IMR-90 (cell line): Measurements from ENCODE around the gene HSPA12A. TPM values are rescaled to one million over a fixed set of nuclear protein-coding genes. Genes with fewer than 3 reads are reported as not detected.

Source experiments
- ATAC-seq: fragments of 200-7000 bp; cut with Tn5 transposase; 2 replicates; pipeline ENCODE4 v1.9.1; 2020; ENCODE audit warnings: low read depth, mild to moderate bottlenecking, moderate library complexity
- BruUV-seq: library from RNA; stranded (reverse); fragments of 400-500 nt; replicated peaks from 2 replicates; lab custom pipeline; 2021; lab: Mats Ljungman, UMichigan
- CTCF ChIA-PET: fragments of 300-600 bp; formaldehyde crosslinking; extraction: SDS; loops from one replicate; lab custom pipeline; 2021; ENCODE audit warnings: antibody characterized with exemption; lab: Yijun Ruan, JAX
- POLR2A ChIA-PET: fragments of 300-600 bp; sonication (Branson Sonifier 250); formaldehyde crosslinking; loops from one replicate; lab custom pipeline; 2022; ENCODE audit warnings: antibody characterized with exemption; ENCODE audit not compliant: unreplicated experiment; lab: Charles Lee
- DNase-seq: peaks from one replicate; pipeline ENCODE4 v3.0.0; 2013
- H2AFZ ChIP-seq: replicated peaks from 2 replicates; pipeline ENCODE3; 2013; ENCODE audit warnings: low read length, mild to moderate bottlenecking; ENCODE audit not compliant: poor library complexity
- H2AK5ac ChIP-seq: 2 replicates; pipeline ENCODE4 v1.6.1; 2013; ENCODE audit warnings: low read depth, low read length, inconsistent platforms
- H2AK9ac ChIP-seq: replicated peaks from 2 replicates; pipeline ENCODE3; 2013; ENCODE audit warnings: mild to moderate bottlenecking, low read depth, low read length, moderate library complexity; ENCODE audit not compliant: poor library complexity
- H2BK120ac ChIP-seq: 2 replicates; pipeline ENCODE4 v1.6.1; 2013; ENCODE audit warnings: low read depth, low read length, inconsistent platforms
- H2BK15ac ChIP-seq: 3 replicates; pipeline ENCODE4 v1.6.1; 2013; ENCODE audit warnings: low read depth, low read length, inconsistent platforms
- H2BK20ac ChIP-seq: 2 replicates; pipeline ENCODE4 v1.6.1; 2013; ENCODE audit warnings: low read depth, mild to moderate bottlenecking, inconsistent platforms, low read length, moderate library complexity
- H2BK5ac ChIP-seq: 2 replicates; pipeline ENCODE4 v1.6.1; 2013; ENCODE audit warnings: mild to moderate bottlenecking, low read depth, low read length, inconsistent platforms; ENCODE audit not compliant: poor library complexity, severe bottlenecking
- H3K14ac ChIP-seq: replicated peaks from 2 replicates; pipeline ENCODE4 v1.6.1; 2013; ENCODE audit warnings: low read depth, low read length, inconsistent platforms
- H3K18ac ChIP-seq: 2 replicates; pipeline ENCODE4 v1.6.1; 2013; ENCODE audit warnings: low read depth, low read length, control low read depth
- H3K23ac ChIP-seq: 2 replicates; pipeline ENCODE4 v1.6.1; 2013; ENCODE audit warnings: low read depth, low read length, inconsistent platforms
- H3K27ac ChIP-seq: 2 replicates; pipeline ENCODE4 v1.5.1; 2013; ENCODE audit warnings: mild to moderate bottlenecking, control low read depth, low read length; ENCODE audit not compliant: insufficient read depth
- H3K27me3 ChIP-seq: 2 replicates; pipeline ENCODE4 v1.6.1; 2013; ENCODE audit warnings: low read length; ENCODE audit not compliant: control insufficient read depth, insufficient read depth
- H3K36me3 ChIP-seq: 2 replicates; pipeline ENCODE4 v1.6.1; 2013; ENCODE audit warnings: low read length, mixed read lengths; ENCODE audit not compliant: control insufficient read depth, insufficient read depth
- H3K4ac ChIP-seq: 2 replicates; pipeline ENCODE4 v1.6.1; 2013; ENCODE audit warnings: low read depth, low read length, inconsistent platforms
- H3K4me1 ChIP-seq: 2 replicates; pipeline ENCODE4 v1.6.1; 2013; ENCODE audit warnings: low read length, mixed read lengths; ENCODE audit not compliant: control insufficient read depth, insufficient read depth
- H3K4me2 ChIP-seq: 2 replicates; pipeline ENCODE4 v1.6.1; 2013; ENCODE audit warnings: low read depth, mild to moderate bottlenecking, control low read depth, low read length, moderate library complexity
- H3K4me3 ChIP-seq: 2 replicates; pipeline ENCODE4 v1.5.1; 2013; ENCODE audit warnings: low read depth, mild to moderate bottlenecking, control low read depth, low read length, moderate library complexity; ENCODE audit not compliant: insufficient read depth
- H3K56ac ChIP-seq: 2 replicates; pipeline ENCODE4 v1.6.1; 2013; ENCODE audit warnings: low read length, inconsistent platforms; ENCODE audit not compliant: insufficient read depth; ENCODE audit errors: extremely low read depth
- H3K79me1 ChIP-seq, 2 experiments: 2 replicates each; pipeline ENCODE4 v1.6.1; 2013; ENCODE audit warnings: low read length in 2 of 2, inconsistent platforms in 1 of 2, low read depth in 1 of 2
- H3K9ac ChIP-seq: 2 replicates; pipeline ENCODE4 v1.6.1; 2013; ENCODE audit warnings: low read depth, low read length, control low read depth
- H3K9me1 ChIP-seq: 2 replicates; pipeline ENCODE4 v1.6.1; 2013; ENCODE audit warnings: low read length, inconsistent platforms; ENCODE audit not compliant: insufficient read depth
- H3K9me3 ChIP-seq: 2 replicates; pipeline ENCODE4 v1.6.1; 2013; ENCODE audit warnings: low read length; ENCODE audit not compliant: control insufficient read depth, insufficient read depth
- H4K20me1 ChIP-seq: 2 replicates; pipeline ENCODE4 v1.6.1; 2013; ENCODE audit warnings: low read length, inconsistent platforms; ENCODE audit not compliant: insufficient read depth
- H4K5ac ChIP-seq: 2 replicates; pipeline ENCODE4 v1.6.1; 2013; ENCODE audit warnings: mild to moderate bottlenecking, low read depth, low read length, control low read depth
- H4K8ac ChIP-seq, 2 experiments: 2 replicates each; pipeline ENCODE4 v1.6.1; 2013; ENCODE audit warnings: low read depth in 2 of 2, low read length in 2 of 2, control low read depth in 1 of 2, inconsistent platforms in 1 of 2
- H4K91ac ChIP-seq: 2 replicates; pipeline ENCODE4 v1.6.1; 2013; ENCODE audit warnings: low read depth, low read length, inconsistent platforms; ENCODE audit not compliant: insufficient read depth
- CEBPB ChIP-seq: IDR thresholded peaks from 2 replicates; pipeline ENCODE4 v1.6.1; 2012; ENCODE audit warnings: low read depth, low read length, improper control_type of control experiment
- CHD1 ChIP-seq: IDR thresholded peaks from 2 replicates; pipeline ENCODE4 v1.6.1; 2012; ENCODE audit warnings: low read depth, low read length, improper control_type of control experiment
- ELK1 ChIP-seq: fragments of 150-350 bp; IDR thresholded peaks from 2 replicates; pipeline ENCODE4 v1.6.1; 2016; ENCODE audit warnings: low read depth, mild to moderate bottlenecking, low read length, moderate library complexity, borderline replicate concordance
- FOS ChIP-seq: fragments of 150-350 bp; IDR thresholded peaks from 2 replicates; pipeline ENCODE4 v1.6.1; 2016; ENCODE audit warnings: low read depth, low read length
- MAFK ChIP-seq: IDR thresholded peaks from 2 replicates; pipeline ENCODE4 v1.6.1; 2012; ENCODE audit warnings: low read depth, low read length, improper control_type of control experiment
- MAZ ChIP-seq: IDR thresholded peaks from 2 replicates; pipeline ENCODE4 v1.6.1; 2012; ENCODE audit warnings: low read depth, mild to moderate bottlenecking, low read length, improper control_type of control experiment, moderate library complexity, borderline replicate concordance
- NFE2L2 ChIP-seq: fragments of 150-350 bp; IDR thresholded peaks from 2 replicates; pipeline ENCODE4 v1.6.1; 2016; ENCODE audit warnings: low read depth, mild to moderate bottlenecking, low read length
- RAD21 ChIP-seq: IDR thresholded peaks from 2 replicates; pipeline ENCODE4 v1.6.1; 2012; ENCODE audit warnings: low read length, improper control_type of control experiment
- USF2 ChIP-seq: fragments of 150-350 bp; IDR thresholded peaks from 2 replicates; pipeline ENCODE4 v1.6.1; 2017; ENCODE audit warnings: mild to moderate bottlenecking, antibody characterized with exemption, low read length, low read depth
- WGBS, 2 experiments: methylation state at CpG; one replicate each; pipeline versions ENCODE4 v1.1.5 to v1.1.7; 2013; ENCODE audit warnings: missing lambda C conversion rate in 2 of 2; ENCODE audit not compliant: insufficient read length in 1 of 2; ENCODE audit errors: extremely low coverage in 2 of 2; 5-methylcytosine and 5-hydroxymethylcytosine counted together
- dilution Hi-C: fragments of 300-500 bp; cut with HindIII; formaldehyde crosslinking; loops from one replicate; pipeline ENCODE4 v1.14.3; 2018; ENCODE audit warnings: low sequenced_read_pairs; ENCODE audit not compliant: unreplicated experiment
- in situ Hi-C: fragments of 300-500 bp; cut with MboI; formaldehyde crosslinking; loops from 3 replicates; pipeline ENCODE4 v1.14.3; 2019; ENCODE audit warnings: low sequenced_read_pairs, inconsistent platforms, mixed read lengths
- intact Hi-C: fragments of 100-400 bp; cut with micrococcal nuclease; formaldehyde crosslinking; loops from 2 replicates; pipeline ENCODE4 v1.10.0; 2022
- polyA plus RNA-seq, 3 experiments: library from polyadenylated mRNA; depleted of rRNA; stranded (reverse); fragments of >200 nt; gene quantifications; 2 replicates each; pipeline ENCODE4 v1.2.3, GENCODE V29; 2012; ENCODE audit warnings: low replicate concordance in 1 of 3
- total RNA-seq: library from RNA; depleted of rRNA; stranded (reverse); fragments of >200 nt; gene quantifications from 2 replicates; pipeline ENCODE4 v1.2.3, GENCODE V29; 2012

The HSPA12A gene
- total and polyA plus RNA-seq, 2 of the 4 experiments (the other 2 are of a cell fraction) = 16.1 to 16.7 TPM

GRCh38 chr10:116720241-116720643, 22.1 kb downstream of the HSPA12A start:
- H4K8ac ChIP-seq = no peak overlapping the region
- no peak overlapping the region for H4K5ac ChIP-seq
- H3K36me3 ChIP-seq = no peaks in the 10 kb centered on the region
- no peak overlapping the region for H3K14ac ChIP-seq
- BruUV-seq = no TSS peak
- TF ChIP-seq MAFK = no peak
- TF ChIP-seq MAZ = no peak
- no peak for TF ChIP-seq NFE2L2
- no peak for TF ChIP-seq FOS
- no peak for TF ChIP-seq CEBPB
- TF ChIP-seq ELK1 = no peak
- TF ChIP-seq RAD21 = no peak
- TF ChIP-seq USF2 = no peak
- TF ChIP-seq CHD1 = no peak
- H2BK5ac ChIP-seq = no peak overlapping the region
- H3K23ac ChIP-seq = no peak overlapping the region
- no peak overlapping the region for H2AFZ ChIP-seq
- H2AK5ac ChIP-seq = no peak overlapping the region
- dilution Hi-C loops = no loop called here
- H3K56ac ChIP-seq = no peak overlapping the region
- peaks cover 36 to 46% of the 10 kb centered on the region in 2 experiments for H3K79me1 ChIP-seq
- no peak overlapping the region for H3K4me2 ChIP-seq
- peaks cover 24% of the 10 kb centered on the region for H3K4me1 ChIP-seq
- H2BK20ac ChIP-seq = no peak overlapping the region
- in situ Hi-C loops = no loop called here
- no peaks in the 10 kb centered on the region; the same call in none of the 2 replicates for H4K20me1 ChIP-seq
- intact Hi-C loops = no loop called here
- no peak overlapping the region for H3K18ac ChIP-seq
- WGBS, 2 experiments = 90% methylated on average over 2 of the region's 7 CpGs; no CpG with 5 or more reads in 1 of the 2 experiments
- no peak overlapping the region for H2BK120ac ChIP-seq
- H3K4ac ChIP-seq = no peak overlapping the region
- peaks cover 6% of the 10 kb centered on the region for H3K9me1 ChIP-seq
- POLR2A ChIA-PET = no interaction called here
- no peaks in the 10 kb centered on the region for H3K27me3 ChIP-seq
- no peak for ATAC-seq
- no peak overlapping the region for H2AK9ac ChIP-seq
- no peak overlapping the region for H3K27ac ChIP-seq
- CTCF ChIA-PET = no interaction called here
- H2BK15ac ChIP-seq = no peak overlapping the region
- no peak overlapping the region for H4K91ac ChIP-seq
- H3K9me3 ChIP-seq = no peaks in the 10 kb centered on the region
- H3K9ac ChIP-seq = no peak overlapping the region
- H3K4me3 ChIP-seq = no peak overlapping the region
- DNase-seq = no peak
